HG02852 (cell line): ENCODE data around the gene SPPL2A.
A peak's percentile ranks its signal among the peaks of the same experiment; 100 is the strongest.
"Not testable (repeated sequence)": the region's sequence is repeated elsewhere in the genome, so short reads cannot be mapped to it uniquely, and the experiment has no call there.

Experiments
- ATAC-seq: cut with Tn5 transposase; IDR thresholded peaks from one replicate; pipeline ENCODE4 v1.9.1; 2021; ENCODE audit warnings: mild to moderate bottlenecking, moderate library complexity; ENCODE audit not compliant: unreplicated experiment

The SPPL2A gene, protein sequence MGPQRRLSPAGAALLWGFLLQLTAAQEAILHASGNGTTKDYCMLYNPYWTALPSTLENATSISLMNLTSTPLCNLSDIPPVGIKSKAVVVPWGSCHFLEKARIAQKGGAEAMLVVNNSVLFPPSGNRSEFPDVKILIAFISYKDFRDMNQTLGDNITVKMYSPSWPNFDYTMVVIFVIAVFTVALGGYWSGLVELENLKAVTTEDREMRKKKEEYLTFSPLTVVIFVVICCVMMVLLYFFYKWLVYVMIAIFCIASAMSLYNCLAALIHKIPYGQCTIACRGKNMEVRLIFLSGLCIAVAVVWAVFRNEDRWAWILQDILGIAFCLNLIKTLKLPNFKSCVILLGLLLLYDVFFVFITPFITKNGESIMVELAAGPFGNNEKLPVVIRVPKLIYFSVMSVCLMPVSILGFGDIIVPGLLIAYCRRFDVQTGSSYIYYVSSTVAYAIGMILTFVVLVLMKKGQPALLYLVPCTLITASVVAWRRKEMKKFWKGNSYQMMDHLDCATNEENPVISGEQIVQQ

DNA sequence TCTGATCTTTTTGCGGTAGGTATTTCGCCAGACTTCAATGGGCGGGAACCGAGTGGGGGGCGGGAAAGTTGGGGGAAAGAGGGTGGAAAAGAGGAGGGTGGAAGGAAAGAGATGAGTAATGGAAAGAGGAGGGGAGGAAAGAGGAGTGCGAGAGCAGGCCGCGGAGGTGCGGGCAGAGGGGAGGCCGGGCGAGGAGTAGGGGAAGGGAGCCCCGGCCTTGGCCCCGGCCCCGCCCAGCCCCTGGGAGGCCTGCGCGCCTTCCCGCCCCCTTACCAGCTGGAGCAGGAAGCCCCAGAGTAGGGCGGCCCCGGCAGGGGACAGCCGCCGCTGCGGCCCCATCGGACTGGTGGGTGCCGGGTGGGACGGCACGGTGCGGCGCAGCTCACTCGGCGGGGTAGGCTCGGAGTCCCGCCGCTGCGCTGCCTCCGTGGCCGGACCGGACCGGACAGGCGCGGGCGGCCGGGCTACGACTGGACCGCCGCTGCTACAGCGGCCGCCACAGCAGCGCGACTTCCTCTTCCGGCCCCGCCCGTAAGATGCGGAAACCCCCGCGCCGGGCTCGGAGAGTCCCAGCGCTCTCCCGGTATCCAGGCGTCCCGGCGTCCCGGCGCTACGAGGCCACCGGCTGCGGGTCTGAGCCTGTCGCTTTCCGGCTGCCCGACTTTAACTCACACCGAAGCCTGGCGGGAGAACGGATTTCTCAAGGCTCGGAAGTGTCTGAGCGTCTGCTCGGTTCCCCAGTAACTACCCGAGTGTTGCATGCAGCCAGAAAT is at the start of gene SPPL2A:
Gene SPPL2A, minus strand, starts transcription at position 512 of the 773 bp plus-strand sequence. Its CDS starts 173 bp downstream, at position 339.
- peak; percentile 90 for ATAC-seq

- ATAC-seq = no peak
Measured at GRCh38 chr15:50814634-50815033, 49.1 kb upstream of the SPPL2A start.

GRCh38 chr15:50813865-50814264 is 48.4 kb upstream of the SPPL2A start:
- no peak for ATAC-seq

DNA sequence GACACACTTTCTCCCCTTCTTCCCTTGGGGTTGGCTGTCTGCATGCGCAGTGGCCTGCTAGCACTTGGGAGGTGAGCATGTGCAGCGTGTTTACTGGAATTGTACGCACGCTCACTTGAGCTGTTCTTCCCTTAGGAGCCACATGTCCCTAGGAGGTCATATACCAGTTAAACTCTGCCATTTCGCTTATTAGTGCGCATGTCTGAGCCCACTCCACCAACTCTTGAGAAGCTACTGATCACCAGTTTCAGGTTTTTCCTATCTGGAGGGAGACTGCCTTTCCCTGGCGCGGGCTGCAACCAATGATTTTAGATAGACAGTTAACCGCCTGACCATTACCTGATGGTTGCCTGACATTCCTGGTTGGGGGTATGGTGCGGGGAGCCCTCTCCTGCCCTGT is 47.6 kb upstream of the SPPL2A start:
- no peak for ATAC-seq

GRCh38 chr15:50812181-50812506 is 46.6 kb upstream of the SPPL2A start:
- ATAC-seq = not testable (repeated sequence)

- ATAC-seq = not testable (repeated sequence)
Measured at GRCh38 chr15:50811461-50812180, 46.1 kb upstream of the SPPL2A start.

DNA sequence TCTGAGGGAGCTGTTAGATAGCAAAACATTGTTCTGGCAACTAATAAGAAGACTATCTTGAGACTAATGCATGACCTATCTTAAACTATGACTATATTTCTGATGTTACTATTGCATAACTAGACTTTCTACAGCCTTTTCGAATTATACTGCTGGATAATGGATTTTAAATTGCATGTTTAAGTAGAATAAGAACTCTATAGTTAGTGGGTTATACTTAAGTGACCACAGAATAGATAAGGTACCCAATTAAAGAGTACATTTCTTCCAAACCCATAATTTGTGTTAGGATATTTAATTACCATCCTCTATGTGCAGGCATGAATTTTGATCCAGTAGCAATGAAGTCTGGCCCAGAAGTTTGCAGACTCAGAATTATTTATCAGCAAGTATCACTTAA is 44.6 kb upstream of the SPPL2A start:
- no peak for ATAC-seq

GRCh38 chr15:50808728-50809127 is 43.2 kb upstream of the SPPL2A start:
- no peak for ATAC-seq

DNA sequence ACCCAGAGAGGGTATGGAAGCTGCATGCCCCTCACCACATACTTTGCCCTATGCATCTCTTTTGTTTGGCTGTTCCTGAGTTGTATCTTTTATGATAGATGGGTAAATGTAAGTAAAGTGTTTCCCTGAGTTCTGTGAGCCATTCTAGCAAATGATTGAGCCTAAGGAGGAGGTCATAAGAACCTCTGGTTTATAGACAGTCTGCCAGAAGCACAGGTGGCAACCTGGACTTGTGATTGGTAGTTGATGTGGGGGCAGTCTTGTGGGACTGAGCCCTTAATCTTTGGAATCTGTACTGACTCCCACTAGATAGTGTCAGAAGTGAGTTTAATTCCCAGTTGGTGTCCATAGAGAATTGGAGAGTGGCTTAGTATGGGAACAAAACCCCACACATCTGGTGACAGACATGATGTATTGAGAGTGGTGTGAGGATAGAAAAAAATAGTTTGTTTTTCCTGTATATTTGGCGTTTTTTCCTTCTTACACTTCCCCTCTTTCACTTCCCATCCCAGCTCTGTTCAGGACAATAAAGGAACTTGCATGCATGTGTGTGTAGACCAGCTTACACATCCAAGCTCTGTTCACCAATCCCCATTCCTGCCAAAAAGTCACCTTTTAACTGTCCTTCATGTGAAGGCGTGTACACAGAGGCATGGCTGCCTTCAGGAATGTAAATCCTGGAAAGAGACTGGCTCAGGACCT is 38.1 kb upstream of the SPPL2A start:
- ATAC-seq = no peak

DNA sequence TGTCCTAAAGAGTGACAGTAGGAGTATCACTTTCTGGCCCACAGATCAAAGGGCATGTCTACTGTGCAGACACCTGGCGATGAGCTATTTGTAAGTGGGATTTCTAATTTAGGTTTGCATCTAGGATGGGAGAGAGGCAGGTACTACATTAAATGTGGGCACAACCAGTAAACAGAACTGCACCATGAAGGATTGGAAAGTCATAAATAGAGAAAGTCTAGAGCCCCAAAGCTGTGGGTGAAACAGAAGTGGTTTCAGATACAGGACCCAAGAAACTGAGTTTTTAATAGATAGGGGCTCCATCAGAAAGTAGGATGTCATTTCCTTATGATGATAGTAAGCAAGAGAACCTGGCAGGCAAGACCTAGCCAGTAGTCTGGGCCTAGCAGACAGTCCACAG is 35.2 kb upstream of the SPPL2A start:
- ATAC-seq = no peak

DNA sequence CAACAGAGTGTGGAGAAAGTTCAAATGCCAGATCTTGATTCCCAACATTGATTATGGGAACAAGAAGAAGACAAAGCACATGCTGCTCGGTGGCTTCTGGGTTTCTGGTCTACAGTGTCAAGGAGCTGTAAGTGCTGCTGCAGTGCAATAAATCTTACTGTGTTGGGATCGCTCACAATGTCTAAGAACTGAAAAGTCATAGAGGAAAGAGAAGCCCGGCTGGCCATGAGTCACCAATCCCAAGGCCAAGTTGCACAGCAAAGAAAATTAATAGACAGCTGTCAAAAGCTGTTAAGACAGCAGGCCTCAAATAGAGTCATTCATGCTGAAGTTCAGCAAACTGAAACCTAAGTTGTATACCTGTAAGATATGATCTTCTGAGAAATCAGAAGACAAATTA is 33.2 kb upstream of the SPPL2A start:
- no peak for ATAC-seq

- no peak for ATAC-seq
Measured at GRCh38 chr15:50797926-50798325, 32.4 kb upstream of the SPPL2A start.

- ATAC-seq = no peak
Measured at GRCh38 chr15:50791486-50791885, 26.0 kb upstream of the SPPL2A start.

DNA sequence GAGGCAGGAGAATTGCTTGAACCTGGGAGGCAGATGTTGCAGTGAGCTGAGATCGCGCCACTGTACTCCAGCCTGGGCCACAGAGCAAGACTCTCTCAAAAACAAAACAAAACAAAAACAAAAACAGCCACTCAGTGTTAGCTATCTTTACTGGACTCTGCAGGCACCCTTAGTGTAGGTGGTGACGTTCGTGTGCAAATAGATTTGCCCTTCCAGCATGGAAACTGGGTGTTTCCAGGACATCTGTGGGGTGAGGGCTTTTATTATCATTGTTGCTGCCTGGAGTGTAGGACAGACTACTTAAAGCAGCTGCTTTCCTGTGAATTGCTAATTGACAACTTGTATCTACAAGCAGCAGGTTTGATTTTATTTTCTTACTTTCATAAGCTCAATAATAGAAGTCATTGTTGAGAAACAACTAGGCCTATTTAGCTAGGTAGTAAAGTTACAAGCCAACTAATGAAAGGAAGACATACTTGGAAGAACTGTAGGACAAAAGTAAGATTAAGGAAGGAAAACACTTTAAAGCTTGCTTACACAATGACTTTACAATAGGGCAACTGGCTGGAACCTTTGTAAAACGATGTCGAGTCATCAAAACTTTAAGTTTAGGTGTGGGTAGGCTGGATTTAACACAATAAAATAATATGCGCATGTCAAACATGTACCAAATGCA is 25.4 kb upstream of the SPPL2A start:
- no peak for ATAC-seq

- no peak for ATAC-seq
Measured at GRCh38 chr15:50786871-50787270, 21.4 kb upstream of the SPPL2A start.

GRCh38 chr15:50786438-50786837 is 20.9 kb upstream of the SPPL2A start:
- ATAC-seq = no peak

- ATAC-seq = no peak
Measured at GRCh38 chr15:50783895-50784294, 18.4 kb upstream of the SPPL2A start.

DNA sequence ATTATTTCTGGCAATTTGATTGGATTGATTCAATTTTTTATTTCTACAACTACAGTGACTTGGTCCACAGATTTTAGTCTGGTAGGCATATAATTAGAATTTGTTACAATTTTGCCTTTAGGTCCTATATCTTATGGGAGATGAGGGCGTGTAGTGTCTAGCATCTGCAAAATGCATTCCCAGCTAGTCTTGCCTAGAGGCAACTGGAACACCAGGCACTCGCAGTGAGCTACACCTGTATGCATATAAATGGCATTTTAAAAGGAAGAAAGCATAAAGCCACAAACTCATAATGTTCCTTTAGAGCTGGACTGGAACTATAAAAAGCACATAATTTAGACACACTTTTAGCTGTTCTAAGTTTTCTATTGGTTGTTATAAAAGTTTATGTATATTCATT is 17.9 kb upstream of the SPPL2A start:
- no peak for ATAC-seq

DNA sequence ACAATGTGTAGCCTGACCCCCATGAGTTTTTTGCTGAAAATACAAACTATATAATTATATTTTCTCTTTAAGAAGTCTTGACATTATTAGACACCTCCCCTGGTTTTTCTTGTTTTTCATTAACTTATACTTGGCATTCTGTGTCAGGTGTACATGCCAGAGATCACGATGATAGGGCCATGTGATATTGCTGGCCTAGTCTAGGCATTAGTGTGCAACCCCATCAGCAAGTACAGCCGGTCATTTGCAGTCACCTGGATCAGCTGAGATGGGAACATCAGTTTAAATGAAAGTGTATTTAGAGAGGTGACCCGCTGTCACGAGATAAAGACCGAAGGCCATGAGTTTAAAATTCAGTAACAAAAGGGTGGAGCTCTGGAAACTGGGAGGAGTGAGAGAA is 12.6 kb upstream of the SPPL2A start:
- no peak for ATAC-seq

DNA sequence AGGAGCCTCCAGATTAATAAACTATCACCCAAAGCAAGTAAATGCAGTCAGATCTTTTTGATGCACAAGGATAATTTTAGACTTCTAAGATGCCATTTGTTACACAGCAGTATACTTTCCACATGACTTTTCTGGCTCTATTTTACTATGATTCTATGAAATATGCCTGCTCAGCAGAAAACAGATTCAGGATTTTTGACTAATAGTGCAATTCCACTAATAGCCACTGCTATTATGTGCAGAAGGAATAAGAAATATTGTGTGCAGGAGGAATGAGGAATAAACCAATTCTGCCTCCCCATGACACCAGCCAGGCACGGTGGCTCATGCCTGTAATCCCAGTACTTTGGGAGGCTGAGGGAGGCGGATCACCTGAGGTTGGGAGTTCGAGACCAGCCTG is 11.5 kb upstream of the SPPL2A start:
- ATAC-seq = no peak
